Hematopoietic multipotent progenitor cell treated with erythropoietin and hydrocortisone succinate and interleukin-3 and kit ligand, for 15 days (in vitro differentiated cells): ENCODE measurements around the gene SPAG16.

Experiments used
- DNase-seq: peaks from one replicate; pipeline ENCODE4 v3.0.0-alpha.2; 2015; ENCODE audit warnings: low spot score

The SPAG16 gene

DNA sequence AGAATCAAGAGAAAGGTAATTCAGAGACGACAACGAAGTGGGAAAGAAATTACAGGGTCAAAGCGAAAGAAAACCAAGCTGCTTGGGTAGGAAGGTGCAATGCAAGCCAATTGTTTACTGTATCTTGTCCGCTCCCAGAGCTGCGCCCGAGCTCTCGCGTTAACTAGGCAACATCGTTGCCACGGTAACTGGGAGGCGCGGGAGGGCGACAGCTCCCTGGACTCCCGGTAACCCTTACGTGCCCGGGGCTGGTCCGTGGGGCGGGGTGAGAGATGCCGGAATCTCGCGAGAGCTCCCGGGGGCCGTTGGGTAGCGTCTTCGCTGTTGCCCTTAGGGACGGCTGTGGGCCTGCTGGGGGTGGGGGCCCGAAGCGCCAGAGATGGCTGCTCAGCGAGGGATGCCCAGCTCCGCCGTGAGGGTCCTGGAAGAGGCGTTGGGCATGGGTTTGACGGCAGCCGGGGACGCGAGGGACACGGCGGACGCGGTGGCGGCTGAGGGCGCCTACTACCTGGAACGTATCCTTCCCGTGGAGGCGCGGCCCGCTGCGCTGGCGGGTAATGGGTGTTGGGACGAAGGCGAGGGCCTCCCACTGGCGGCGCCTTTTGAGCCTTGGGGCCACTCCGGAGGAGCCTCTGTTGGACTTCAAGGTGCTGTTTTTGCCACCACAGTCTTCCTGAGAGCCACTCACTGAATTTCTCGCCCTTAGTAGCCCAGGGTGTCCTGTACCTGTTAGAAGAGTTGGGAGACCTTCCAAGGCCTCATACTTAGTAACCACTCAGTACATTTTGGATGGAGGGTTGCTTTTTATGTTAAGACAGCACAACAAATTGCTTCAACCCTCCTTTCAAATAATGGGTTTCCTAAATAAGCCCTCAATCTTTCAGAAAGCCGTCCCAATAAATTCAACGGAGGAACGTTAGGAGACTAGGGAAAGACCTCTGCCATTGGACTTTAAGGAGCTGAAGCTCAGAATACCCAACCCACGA, at the start of gene SPAG16:
Gene SPAG16, plus strand, starts transcription at position 360 of the 986 bp plus-strand sequence.
- DNase-seq = peak; percentile 84

DNA sequence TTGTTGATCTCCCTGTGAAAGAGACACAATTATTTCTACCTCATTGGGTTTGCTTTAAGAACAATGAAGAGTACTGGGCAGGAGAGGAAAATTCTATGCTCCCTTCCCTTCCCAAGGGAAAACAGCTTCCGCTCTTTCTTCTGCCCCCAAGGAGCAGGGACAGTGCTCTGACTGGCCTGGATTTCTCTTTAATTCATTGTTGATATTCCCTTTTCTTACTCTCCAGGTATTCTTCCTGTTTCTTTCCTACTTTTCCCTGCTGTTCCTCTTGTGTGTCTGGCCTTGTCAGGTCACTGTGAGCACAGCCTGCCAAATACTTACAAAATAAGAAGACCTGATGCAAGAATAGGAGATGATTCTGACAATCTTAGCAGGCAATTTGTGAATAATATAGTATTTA, 49.6 kb upstream of the SPAG16 start:
- DNase-seq = no peak

DNA sequence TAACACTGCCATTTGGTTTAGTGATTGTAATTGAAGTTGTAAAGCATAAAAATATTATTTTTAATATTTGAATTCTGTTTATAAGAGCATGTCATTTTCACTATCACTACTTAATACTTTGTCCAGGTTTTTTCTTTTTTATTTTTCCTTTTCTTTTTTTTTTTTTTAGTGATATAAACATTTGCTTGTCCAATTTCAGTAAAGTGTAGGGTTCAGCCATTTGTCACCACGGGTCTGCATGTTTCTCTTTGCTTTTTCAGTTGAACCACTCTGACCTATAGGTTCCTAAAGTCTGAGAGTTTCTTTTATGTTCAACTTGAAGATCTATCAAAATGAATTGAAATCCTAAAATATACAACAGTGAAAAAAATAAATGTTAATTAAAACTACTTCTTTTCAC, 48.5 kb upstream of the SPAG16 start:
- DNase-seq = no peak

DNA sequence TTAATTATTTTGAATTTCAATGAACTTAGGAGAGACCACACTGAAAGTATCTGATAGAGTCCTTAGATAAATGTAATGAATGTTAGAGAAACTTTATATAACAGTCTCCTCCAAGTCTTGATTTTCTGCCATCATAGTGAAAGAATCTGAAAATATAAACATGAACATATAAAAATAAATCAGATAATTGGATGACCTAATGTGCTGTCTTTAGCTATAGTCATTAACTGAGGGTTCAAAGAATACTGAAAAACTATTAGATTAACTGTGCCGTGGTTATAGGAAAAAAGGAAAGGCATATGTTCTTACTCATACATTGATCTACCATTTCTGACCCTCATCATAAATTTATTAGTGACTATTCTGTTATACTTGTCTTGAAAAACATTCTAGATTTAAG, 47.0 kb upstream of the SPAG16 start:
- no peak for DNase-seq

DNA sequence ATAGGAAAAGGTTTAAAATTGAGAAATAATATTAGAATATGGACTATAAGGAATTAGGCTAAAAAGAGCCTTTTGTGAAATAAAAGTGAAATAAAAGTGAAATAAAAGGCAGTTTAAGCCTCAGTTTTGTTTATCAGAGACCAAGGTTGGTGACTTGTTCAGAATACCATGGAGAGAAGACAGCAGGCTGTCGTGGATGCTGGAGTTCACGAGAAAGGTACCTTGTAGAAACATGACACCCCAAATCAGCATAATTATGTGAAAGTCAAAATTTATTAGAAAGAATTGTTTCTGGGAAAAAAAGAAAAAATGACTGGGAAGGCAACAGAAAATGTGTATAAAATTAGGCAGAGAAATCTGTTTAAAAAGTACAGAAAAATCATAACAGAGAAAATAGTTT, 46.5 kb upstream of the SPAG16 start:
- no peak for DNase-seq

DNA sequence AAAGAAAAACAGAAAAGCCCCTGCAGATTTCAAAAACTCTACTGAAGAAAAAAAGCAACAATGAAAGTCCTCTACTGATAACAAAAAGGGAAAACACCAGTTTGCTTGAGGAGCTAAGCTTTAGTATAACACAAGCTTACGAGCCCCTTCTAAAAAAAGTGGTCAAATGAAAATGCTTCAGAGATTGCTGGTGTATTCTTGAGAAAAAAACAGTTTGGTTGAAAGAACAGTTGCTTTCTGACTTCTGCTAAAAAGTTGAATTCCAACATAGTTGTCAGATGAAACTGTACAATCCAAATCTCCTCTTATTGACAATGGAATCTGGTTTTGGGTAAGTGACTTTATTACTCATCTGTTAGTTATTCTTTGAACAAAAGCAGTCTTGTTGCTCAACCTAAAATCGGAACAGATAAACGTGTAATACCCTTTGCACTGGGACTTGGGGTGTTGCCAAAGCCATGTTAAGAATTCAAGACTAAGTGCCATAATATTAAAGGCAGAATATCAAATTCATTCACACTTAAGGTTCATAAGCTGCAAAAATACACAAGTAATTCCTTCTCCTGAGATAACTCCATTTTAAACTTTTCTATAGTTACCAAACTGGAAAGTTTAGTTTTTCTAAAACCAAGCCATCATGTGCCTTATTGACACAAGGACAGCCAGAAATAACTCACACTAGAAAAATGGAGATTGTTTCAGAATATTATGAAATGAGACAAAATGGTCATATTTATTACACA, 45.3 kb upstream of the SPAG16 start:
- DNase-seq = no peak

DNA sequence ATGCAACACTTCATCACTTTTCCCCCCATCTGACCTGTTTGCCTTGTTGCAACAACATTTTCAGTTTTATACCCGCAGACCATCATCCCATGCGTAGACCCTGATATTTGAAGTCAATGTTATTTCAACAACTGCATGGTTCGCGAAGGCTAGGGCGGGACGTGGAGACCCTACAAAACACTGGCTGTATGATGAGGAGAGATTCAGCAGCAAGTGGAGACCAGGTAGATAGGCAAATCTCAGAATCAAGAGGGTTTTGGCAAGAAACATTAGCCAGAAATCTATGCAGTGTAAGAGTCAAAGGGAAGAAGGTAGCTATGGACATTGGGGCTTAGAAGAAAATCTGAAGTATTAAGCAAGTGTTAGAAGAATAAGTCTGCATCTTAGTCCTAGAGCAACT, 42.4 kb upstream of the SPAG16 start:
- DNase-seq = no peak

DNA sequence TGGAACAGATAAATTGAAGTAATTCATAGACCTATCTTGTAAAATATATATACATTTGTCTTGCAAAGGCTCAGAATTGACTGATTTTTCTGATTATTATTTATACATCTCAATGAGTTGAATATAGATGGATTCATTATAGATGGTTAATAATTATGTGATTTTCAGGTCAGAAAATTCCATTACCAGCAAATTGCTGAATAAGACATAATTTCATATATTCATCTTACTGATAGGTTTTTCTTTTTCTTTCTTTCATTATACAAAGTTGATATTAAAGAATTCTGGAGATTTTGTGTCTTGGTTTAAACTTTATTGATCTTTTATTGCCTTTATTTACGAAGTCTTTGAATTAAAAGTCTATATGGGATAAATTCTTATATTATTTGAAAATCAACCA, 41.6 kb upstream of the SPAG16 start:
- no peak for DNase-seq

DNA sequence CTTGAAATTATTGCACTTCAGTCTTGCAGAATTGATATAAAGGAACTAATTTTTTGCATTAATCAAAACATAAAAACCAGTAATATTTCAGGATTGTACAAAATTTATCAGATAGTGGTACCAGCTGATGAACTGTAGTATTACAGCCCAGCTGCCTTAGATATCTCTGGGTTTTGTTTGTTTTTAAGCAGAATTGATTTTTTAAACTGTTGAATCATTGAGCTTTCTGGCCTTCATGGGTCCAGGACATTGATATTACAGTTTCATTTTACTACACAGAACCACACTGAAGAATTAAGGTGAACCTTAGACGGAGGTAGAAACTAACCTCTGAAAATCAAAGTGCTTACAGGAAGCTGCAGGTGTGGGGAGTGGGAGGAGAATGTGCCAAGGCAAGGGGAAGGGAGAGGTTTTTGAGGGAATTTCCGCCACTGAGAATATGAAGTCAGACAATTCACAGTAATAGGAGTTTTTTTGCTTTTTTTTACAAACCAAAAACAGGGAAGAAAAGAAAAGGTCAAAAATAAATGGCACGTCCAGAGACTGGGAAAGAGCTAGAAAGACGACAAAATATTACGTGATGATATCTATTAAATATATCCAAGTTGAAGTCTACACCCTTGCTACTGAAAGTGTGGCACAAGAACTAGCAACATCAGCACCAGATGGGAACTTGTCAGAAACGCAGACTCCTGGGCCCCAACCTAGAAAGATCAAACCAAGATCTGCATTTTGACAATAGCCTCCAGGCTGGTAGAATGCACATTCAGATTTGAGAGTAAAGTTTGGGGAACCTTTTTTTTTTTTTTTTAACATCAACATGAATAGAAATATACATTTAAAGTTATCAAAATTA, 40.8 kb upstream of the SPAG16 start:
- DNase-seq = no peak

DNA sequence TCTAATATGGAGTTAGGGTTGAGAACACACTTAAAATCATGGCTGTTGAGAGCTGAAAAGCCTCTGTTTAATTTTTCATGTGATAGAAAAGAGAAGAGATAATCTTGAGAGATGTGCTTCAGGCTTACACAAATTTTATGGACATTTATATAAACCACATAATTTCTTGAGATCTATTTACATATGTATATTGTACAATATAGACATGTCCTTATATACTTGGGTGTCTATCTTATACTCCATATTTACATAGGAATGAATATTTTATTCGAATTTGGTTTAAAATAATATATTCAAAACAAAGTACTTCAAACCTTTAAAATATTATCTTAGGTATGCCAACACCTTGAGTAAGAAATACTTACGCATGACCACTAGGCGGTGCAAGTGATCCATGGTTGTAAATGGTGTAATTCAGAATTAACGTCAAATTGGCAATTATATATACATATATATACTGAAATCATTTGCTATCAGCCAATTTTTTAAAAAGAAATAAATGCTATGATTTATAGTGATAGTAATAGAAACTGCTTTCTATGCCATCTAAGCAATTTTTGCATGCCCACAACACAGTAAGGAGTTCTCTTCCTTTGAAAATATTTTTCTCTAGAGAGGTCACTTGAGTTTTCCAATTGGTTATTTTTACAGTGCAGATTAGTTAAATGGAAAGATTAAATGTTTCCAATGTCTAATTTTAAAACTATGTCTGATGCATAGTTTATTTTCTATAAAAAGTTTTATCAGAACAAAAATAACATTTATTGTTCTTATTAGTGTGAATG, 37.6 kb upstream of the SPAG16 start:
- DNase-seq = peak; percentile 47

DNA sequence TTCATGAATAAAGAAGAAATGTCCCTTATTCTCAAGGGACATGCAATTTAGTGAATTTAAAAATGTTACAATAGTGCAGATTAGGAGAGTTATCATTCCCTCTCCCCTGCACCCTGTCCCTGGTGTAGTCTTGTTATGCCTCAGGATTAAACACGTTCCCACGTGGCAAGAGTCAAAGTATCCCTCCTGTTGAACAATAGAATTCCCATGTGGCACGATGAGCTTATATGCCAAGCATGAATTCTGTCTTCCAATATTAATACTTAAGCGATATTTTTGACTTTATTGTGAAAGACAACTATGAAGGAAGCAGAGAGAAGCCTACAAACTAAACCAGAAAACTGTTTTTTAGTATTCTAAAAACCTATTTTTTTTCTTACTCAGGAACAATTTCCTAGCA, 36.7 kb upstream of the SPAG16 start:
- no peak for DNase-seq

DNA sequence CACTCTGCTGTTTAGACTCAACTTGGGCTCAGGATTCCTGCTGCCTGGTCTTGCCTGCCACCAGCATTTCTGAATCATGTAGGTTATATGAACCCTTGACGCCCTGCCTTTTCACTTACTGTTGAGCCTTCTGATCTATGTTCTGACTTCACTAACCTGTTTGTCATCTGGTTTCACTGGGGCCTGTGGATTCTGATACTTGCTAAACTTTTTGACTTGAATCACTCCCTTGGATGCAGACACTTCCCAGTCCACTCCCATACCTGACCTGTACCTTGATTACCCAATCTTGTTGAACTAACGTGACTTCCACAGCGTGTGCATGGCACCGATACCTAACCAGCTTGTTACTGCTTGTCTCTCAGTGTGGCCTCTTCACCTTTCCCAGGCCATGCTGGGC, 35.6 kb upstream of the SPAG16 start:
- no peak for DNase-seq

DNA sequence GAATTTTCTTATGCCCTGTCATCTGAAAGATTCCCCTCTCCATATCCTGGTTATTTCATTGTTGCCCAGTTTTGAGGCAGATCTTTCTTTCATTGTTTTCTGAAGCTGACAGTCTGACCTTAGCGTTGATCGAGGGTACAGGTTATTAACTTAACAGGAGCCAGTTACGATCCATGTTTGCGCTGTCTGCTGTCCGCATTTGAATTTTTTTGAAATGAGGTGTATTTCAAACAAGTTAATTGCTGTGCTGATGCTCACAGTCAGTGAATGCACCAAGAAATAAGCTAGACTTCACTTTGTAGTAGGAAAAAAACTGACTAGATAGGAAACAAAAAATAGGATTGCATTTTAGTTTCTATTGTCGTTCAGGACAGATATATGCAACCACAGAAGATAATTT, 34.8 kb upstream of the SPAG16 start:
- DNase-seq = no peak

DNA sequence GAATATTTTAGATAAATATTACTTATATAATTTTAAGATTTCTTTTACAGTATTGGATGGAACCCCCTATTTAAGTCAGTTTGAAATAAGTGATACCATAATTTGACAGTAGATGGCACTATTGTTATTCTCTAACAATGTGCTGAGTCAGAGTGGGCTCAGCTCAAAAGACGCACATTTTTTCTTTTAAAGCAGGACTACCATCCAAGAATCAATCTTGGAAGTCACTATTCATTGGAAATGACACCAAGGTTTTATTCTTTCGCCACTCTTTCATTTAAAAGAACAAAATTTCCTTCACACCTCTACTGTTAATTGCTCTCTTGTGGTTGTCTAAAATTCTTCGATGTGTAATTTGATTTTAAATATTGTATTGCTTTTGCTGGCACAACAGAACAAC, 32.6 kb upstream of the SPAG16 start:
- peak; percentile 50 for DNase-seq

DNA sequence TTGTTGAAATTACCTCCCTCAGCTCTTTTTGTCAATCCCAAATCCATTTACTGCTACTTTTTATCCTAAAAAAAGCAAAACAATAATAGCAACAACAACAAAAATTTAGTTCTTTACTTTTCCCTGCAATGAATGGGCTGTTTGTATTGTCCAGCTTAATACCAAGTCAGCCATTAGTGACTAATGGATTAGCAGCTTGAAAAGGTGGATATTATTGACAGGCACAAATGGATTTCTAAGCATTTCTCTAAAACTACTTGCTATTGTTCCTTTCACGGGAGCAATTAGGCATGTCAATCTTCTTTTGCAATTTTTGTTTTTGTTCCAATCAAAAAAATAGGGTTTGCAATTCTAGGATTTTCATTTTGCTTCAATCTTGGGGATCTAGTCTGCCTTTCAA, 32.1 kb upstream of the SPAG16 start:
- no peak for DNase-seq

DNA sequence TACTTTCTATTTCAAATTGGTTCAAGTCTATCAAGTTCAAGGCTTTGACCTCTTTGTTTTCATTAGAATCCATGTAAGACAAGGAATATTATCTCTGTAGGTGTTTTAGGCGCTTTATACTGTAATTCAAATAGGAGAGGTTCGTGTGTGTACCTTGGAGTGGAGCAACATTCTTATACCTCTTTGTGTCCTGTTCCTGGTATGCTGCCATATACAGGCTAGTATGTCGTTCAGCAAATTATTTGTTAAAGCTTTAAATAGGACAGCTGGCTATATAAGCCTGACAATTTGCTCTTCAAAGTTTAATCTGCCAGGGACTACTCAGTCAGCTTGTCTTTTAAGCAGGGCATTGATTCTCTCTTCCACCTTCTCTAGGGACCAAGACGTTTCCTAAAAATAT, 31.1 kb upstream of the SPAG16 start:
- DNase-seq = no peak

DNA sequence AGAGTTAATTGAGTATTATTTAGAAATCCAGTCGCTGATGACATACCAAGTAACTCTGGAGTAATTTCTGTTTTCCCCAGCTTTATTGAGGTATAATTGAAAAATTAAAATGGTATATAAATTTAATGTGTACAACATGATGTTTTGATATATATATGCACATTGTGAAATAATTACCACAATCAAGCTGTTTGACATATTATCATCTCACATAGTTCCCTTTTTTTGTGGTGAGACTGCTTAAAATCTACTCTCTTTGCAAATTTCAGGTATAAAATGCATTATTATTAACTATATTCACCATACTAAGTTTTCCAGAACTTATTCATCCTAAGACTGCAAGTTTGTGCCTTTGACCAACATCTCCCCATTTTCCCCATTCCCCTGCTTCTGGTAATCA, 25.0 kb upstream of the SPAG16 start:
- DNase-seq = no peak

DNA sequence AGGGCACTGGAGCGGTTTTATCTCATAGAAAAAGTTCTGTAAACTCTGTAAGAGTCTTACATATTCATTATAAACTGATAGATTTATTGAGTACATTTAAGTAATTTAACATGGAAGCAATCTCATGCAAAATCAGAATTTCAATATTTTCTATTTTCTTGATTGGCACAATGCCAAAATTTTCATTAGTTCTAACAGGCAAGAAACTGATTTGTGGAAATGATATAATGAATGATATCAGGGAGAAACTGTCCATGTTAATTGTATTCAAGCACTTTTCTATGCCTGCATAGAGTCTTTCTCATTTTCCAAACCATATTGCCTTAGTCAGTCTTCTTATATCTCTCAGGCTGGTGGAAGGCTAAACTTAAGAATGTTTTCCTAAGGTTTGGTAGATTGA, 23.0 kb upstream of the SPAG16 start:
- DNase-seq = peak; percentile 4

DNA sequence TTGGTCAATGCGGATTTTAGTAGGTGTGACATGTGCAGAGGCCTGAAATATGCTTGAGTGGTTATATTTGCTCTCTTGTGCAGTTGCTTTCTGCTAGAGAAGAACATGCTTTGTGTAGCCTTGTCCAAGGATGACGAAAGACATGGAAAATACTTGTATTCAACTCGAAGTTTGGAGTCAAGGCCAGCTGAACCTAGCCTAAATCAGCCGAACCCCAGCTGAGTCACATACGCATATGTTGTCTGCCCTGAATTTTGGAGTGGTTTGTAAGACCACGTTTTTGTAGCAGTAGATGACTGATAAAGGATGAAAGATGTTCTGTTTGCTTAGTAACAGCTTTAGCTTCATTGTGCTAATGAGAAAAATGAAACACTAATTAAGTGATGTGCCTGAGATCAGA, 22.5 kb upstream of the SPAG16 start:
- DNase-seq = no peak

DNA sequence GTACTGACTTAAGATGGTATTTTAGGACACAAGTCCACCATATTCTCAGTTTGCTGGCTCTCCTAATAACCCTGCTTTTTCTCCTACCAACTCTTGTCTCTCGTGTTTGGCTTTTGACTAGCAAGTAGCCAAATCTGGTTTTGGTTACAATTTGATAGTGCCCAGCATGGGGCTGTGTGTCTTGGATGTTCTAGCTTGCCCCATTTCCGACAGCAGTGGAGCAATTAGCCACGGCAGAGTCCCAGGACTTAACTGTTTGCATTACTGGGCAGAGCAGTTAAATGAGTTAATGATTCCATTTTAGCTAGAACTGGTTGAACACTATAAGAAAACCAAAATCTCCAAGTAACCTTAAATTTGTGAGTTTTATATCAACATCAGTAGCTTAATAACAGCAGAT, 18.6 kb upstream of the SPAG16 start:
- no peak for DNase-seq

DNA sequence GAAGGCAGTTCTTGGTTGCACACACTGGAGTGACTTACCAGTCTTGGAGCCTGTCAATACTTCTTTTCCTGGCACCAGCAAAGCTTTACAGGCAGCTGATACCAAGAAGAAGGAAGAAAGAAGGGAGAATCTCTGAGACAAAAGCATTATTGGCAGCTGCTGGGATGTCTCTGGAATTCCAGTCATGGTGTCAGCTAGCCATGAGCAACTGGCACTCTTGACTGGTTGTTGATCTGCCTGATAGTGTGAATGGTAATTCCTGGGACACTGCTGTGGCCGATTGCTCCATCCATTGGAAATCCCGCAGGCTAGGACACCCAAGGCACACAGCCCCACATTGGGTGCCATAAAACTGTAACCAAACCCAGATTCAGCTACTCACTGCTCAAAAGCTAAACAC, 17.8 kb upstream of the SPAG16 start:
- DNase-seq = no peak

DNA sequence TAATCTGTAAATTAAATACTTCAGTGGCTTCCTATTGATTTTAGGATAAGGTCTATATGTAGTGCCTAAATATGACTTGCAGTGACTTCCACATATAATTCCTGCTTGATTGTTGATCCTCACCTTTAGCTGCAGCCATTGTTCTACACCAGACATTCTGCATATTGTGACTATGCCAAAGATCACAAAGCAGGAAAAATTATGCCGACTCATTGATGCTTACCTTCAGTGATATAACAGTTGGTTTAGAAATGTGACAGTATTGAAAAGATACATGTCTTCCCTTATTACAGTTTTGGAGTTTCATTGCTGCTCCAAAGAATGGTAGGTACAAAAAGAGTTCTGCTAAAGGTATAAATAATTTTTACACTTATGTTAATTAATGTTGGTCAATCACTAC, 12.3 kb upstream of the SPAG16 start:
- DNase-seq = no peak
